ENCODE measurements around the gene FBXW9. TPM values are rescaled to one million over a fixed set of nuclear protein-coding genes. Genes with fewer than 3 reads are reported as not detected.
A peak's percentile ranks its signal among the peaks of the same experiment; 100 is the strongest.
"Not testable (repeated sequence)": the region's sequence is repeated elsewhere in the genome, so short reads cannot be mapped to it uniquely, and the experiment has no call there.

FBXW9 gene
- total RNA-seq, 1 donor from 2014 or later, result 8.8 TPM

DNA sequence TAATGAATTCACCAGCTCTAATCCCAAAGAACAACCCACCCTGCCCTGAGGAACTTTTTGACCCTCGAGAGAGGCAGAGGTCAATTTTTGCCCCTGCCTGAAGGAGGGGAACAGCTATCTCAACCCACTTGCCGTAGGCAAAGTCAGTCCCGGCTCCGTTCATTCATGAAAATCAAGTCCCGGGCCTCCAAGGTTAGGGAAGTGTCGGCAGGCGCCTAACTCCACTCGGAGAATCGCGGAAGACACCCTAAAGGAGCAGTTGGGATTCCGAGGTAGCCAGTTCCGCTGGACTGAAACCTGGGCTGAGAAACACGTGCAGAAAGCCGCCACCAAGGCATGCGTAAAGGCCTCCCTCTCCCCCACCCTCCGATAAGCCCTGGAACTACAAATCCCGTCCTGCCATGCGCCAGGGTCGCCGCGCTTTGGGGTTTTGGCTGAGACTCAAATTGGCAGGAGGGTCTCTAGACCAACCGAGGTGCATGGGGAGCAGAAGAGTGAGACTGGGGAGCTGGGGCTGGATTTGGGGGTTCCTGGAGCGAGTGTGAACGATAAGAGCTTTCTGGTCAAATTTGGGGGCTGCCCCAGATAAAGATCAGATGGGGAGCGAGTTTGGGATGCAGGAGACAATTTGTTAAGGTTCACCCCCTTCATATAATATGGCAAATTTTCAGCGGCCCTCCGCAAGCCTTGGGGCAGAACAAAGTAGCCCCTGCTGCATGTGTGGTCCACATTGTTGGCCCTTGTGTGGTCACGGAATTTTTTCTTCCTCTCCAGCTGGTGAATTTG, 27.4 kb upstream of the FBXW9 start, which contains the start of gene TNPO2:
Gene TNPO2 (minus strand): TSS at position 292 of the 786 bp plus-strand sequence. CDS start 2,955 bp downstream, outside the sequence.
- Mint-ChIP-seq H3K36me3 (ENCODE audit: low read depth) (peaks cover 55% of the 10 kb centered on the region), H3K27me3 (ENCODE audit: low read depth) (no peaks in the 10 kb centered on the region)

DNA sequence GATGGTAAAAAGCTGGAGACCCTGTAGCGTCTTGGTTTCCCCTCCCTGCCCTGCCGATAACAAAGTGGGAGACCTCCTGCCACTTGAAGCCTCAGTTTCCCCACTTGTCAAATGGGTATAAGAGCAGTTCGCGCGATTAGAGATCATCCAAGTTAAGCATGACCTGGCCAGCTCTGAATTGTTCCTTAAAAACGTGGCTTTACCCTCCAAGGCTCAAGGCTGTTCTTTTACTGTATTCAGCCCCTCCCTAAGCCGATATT, 26.9 kb upstream of the FBXW9 start:
- peak overlapping the region; percentile 92 for H3K4me3 Mint-ChIP-seq (ENCODE audit: low read depth)
- H3K27me3 Mint-ChIP-seq (ENCODE audit: low read depth), result no peaks in the 10 kb centered on the region
- H3K27ac Mint-ChIP-seq, result peak overlapping the region; percentile 90
- peaks cover 17% of the 10 kb centered on the region for H3K4me1 Mint-ChIP-seq (ENCODE audit: low read depth)
- intact Hi-C loops (cut with micrococcal nuclease), result loop anchor here (1.0 to 5.0 kb wide), 3 partner anchors 10 to 1631 kb away; partner anchors contain the start of genes ZNF490 and ZNF791
- no peak for DNase-seq (ENCODE audit: low spot score)
- peaks cover 56% of the 10 kb centered on the region for H3K36me3 Mint-ChIP-seq (ENCODE audit: low read depth)
- H3K9me3 Mint-ChIP-seq, result no peaks in the 10 kb centered on the region

More for the DNA sequence above, 27.4 kb upstream of the FBXW9 start, which contains the start of gene TNPO2:
- peak; percentile 69 for DNase-seq (ENCODE audit: low spot score)
- peak within 1 kb of the TSS; percentile 90 for H3K27ac Mint-ChIP-seq
- peak within 1 kb of the TSS; percentile 92 for H3K4me3 Mint-ChIP-seq (ENCODE audit: low read depth)
- intact Hi-C loops (cut with micrococcal nuclease), result loop anchor here (1.0 to 5.0 kb wide), 3 partner anchors 9 to 1632 kb away; partner anchors contain the start of genes ZNF490 and ZNF791
- H3K4me1 Mint-ChIP-seq (ENCODE audit: low read depth), result peaks cover 17% of the 10 kb centered on the region
- H3K9me3 Mint-ChIP-seq, result no peaks in the 10 kb centered on the region

DNA sequence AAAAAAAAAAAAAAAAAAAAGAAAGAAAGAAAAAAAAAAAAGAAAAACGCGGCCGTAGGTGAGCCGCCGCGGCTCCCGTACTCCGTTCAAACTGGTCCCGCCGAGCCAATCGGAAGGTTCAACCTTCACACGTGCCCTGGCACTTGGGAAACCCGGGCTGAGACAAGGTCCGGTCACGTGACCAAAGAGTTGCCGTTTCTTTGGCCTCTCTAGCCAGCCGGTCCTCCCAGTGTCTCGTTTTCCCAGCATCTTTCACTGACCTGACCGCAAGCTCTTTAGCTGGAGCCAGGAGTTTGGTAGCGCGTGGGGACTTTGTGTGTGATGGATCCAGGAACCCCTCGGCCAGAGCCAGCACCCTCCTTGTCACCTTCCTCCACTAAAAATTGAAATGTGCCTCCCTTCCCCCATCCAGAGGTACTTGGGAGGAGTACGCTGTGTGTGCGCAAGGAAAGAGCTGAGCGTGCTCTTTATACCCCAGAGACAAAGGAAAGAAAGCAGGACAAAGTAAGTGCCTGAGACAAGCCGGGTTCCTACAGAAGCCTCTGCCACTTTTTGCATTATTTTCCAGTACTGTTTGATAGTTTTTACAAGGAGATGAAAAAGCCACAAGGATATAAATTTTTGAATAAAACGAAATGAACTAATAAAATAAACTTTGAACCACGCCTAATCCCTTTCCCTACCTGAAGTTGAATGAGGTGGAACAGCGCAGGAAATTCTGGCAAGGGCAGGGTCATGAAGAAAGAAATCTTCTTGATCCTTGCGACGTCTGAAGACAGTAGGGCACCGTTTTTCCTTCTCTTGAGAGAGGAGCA, 26.3 kb upstream of the FBXW9 start:
- Mint-ChIP-seq H3K27me3 (ENCODE audit: low read depth) (no peaks in the 10 kb centered on the region), H3K27ac (peak overlapping the region; percentile 90), H3K36me3 (ENCODE audit: low read depth) (peaks cover 52% of the 10 kb centered on the region), H3K9me3 (no peaks in the 10 kb centered on the region), H3K4me1 (ENCODE audit: low read depth) (peaks cover 17% of the 10 kb centered on the region), H3K4me3 (ENCODE audit: low read depth) (peak overlapping the region; percentile 92)
- intact Hi-C loops (cut with micrococcal nuclease), result loop anchor here (1.0 to 5.0 kb wide), 4 partner anchors 11 to 1630 kb away; partner anchors contain the start of genes DHPS, ZNF490 and ZNF791
- peak; percentile 92 for DNase-seq (ENCODE audit: low spot score)

- Mint-ChIP-seq H3K27me3 (ENCODE audit: low read depth) (no peaks in the 10 kb centered on the region), H3K4me3 (ENCODE audit: low read depth) (peak overlapping the region; percentile 93), H3K4me1 (ENCODE audit: low read depth) (peaks cover 17% of the 10 kb centered on the region), H3K9me3 (no peaks in the 10 kb centered on the region), H3K36me3 (ENCODE audit: low read depth) (peaks cover 49% of the 10 kb centered on the region), H3K27ac (peak overlapping the region; percentile 88)
- DNase-seq (ENCODE audit: low spot score), result peak; percentile 15
- intact Hi-C loops (cut with micrococcal nuclease), result loop anchor here (1.0 to 5.0 kb wide), 3 partner anchors 41 to 1630 kb away; partner anchors contain the start of genes DHPS, ZNF490 and ZNF791
Measured at GRCh38 chr19:12721656-12722565, 25.5 kb upstream of the FBXW9 start.

GRCh38 chr19:12720851-12721655, 24.6 kb upstream of the FBXW9 start:
- DNase-seq (ENCODE audit: low spot score), result no peak
- H3K9me3 Mint-ChIP-seq, result no peaks in the 10 kb centered on the region
- H3K27ac Mint-ChIP-seq, result peak overlapping the region; percentile 89
- peaks cover 50% of the 10 kb centered on the region for H3K36me3 Mint-ChIP-seq (ENCODE audit: low read depth)
- H3K4me1 Mint-ChIP-seq (ENCODE audit: low read depth), result peaks cover 17% of the 10 kb centered on the region
- H3K27me3 Mint-ChIP-seq (ENCODE audit: low read depth), result no peaks in the 10 kb centered on the region
- peak overlapping the region; percentile 93 for H3K4me3 Mint-ChIP-seq (ENCODE audit: low read depth)
- intact Hi-C loops (cut with micrococcal nuclease), result loop anchor here (5.0 kb wide), 2 partner anchors 109 to 1629 kb away; partner anchors contain the start of genes ZNF490 and ZNF791

DNA sequence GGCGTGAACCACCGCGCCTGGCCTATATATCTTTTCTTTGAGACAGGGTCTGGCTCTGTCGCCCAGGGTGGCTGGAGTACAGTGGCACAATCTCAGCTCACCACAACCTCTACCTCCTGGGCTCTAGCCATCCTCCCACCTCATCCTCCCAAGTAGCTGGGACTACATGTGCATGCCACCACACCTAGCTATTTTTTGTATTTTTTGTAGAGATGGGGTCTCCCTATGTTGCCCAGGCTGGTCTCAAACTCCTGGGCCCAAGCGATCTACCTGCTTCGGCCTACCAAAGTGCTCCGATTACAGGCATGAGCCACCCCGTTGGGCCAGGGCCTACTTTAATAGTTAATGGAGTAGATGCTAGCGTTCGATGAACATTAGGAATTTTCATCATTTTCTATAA, 23.9 kb upstream of the FBXW9 start:
- H3K36me3 Mint-ChIP-seq (ENCODE audit: low read depth), result peaks cover 56% of the 10 kb centered on the region
- no peaks in the 10 kb centered on the region for H3K27me3 Mint-ChIP-seq (ENCODE audit: low read depth)
- H3K27ac Mint-ChIP-seq, result peak overlapping the region; percentile 89
- peak overlapping the region; percentile 84 for H3K4me3 Mint-ChIP-seq (ENCODE audit: low read depth)
- DNase-seq (ENCODE audit: low spot score), result no peak
- peaks cover 17% of the 10 kb centered on the region for H3K4me1 Mint-ChIP-seq (ENCODE audit: low read depth)
- intact Hi-C loops (cut with micrococcal nuclease), result loop anchor here (5.0 kb wide), 2 partner anchors 108 to 1628 kb away; partner anchors contain the start of genes ZNF490 and ZNF791
- H3K9me3 Mint-ChIP-seq, result no peaks in the 10 kb centered on the region

DNA sequence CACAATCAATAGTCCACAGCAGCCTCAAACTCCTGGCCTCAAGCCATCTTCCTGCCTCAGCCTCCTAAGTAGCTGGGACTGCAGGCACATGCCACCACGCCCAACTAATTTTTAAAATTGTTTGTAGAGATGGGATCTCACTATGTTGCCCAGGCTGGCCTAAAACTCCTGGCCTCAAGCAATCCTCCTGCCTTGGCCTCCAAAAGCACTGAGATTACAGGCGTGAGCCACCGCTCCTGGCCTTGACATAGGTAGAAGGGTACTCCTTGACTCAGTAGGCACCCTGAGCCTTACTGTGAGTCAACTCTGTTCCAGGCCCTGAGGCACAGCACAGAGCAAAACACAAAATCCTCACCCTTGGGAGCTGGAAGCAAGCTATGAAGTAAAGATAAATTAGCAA, 19.5 kb upstream of the FBXW9 start:
- Mint-ChIP-seq H3K27ac (no peak overlapping the region), H3K36me3 (ENCODE audit: low read depth) (peaks cover 71% of the 10 kb centered on the region), H3K9me3 (no peaks in the 10 kb centered on the region), H3K4me3 (ENCODE audit: low read depth) (no peak overlapping the region), H3K4me1 (ENCODE audit: low read depth) (peaks cover 5% of the 10 kb centered on the region), H3K27me3 (ENCODE audit: low read depth) (no peaks in the 10 kb centered on the region)
- intact Hi-C loops (cut with micrococcal nuclease), result no loop called here
- no peak for DNase-seq (ENCODE audit: low spot score)

GRCh38 chr19:12715102-12715501, 18.7 kb upstream of the FBXW9 start:
- Mint-ChIP-seq H3K27ac (no peak overlapping the region), H3K27me3 (ENCODE audit: low read depth) (no peaks in the 10 kb centered on the region), H3K4me1 (ENCODE audit: low read depth) (no peaks in the 10 kb centered on the region), H3K4me3 (ENCODE audit: low read depth) (no peak overlapping the region), H3K36me3 (ENCODE audit: low read depth) (peaks cover 73% of the 10 kb centered on the region), H3K9me3 (no peaks in the 10 kb centered on the region)
- intact Hi-C loops (cut with micrococcal nuclease), result no loop called here
- no peak for DNase-seq (ENCODE audit: low spot score)

DNA sequence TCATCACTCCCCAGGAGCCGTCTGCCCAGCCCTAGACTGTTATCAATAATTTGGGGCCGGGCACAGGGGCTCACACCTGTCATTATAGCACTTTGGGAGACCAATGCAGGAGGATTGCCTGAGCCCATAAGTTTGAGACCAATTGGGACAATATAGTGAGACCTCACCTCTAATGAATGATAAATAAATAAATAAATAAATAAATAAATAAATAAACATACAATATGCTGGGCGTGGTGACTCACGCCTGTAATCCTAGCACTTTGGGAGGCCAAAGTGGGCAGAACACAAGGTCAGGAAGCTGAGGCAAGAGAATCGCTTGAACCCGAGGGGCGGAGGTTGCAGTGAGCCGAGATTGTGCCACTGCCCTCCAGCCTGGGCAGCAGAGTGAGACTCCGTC, 16.9 kb upstream of the FBXW9 start:
- H3K9me3 Mint-ChIP-seq; intact Hi-C loops (cut with micrococcal nuclease); H3K27ac Mint-ChIP-seq; H3K4me3 Mint-ChIP-seq (ENCODE audit: low read depth); H3K27me3 Mint-ChIP-seq (ENCODE audit: low read depth); H3K4me1 Mint-ChIP-seq (ENCODE audit: low read depth); DNase-seq (ENCODE audit: low spot score): not testable (repeated sequence)
- H3K36me3 Mint-ChIP-seq (ENCODE audit: low read depth), result peaks cover 69% of the 10 kb centered on the region

- intact Hi-C loops (cut with micrococcal nuclease); H3K9me3 Mint-ChIP-seq; DNase-seq (ENCODE audit: low spot score); H3K4me3 Mint-ChIP-seq (ENCODE audit: low read depth); H3K27me3 Mint-ChIP-seq (ENCODE audit: low read depth); H3K4me1 Mint-ChIP-seq (ENCODE audit: low read depth); H3K27ac Mint-ChIP-seq: not testable (repeated sequence)
- peaks cover 70% of the 10 kb centered on the region for H3K36me3 Mint-ChIP-seq (ENCODE audit: low read depth)
Measured at GRCh38 chr19:12712077-12712476, 15.6 kb upstream of the FBXW9 start.

- no peak for DNase-seq (ENCODE audit: low spot score)
Measured at GRCh38 chr19:12711187-12711586, 14.8 kb upstream of the FBXW9 start.

More at GRCh38 chr19:12711187-12711586, 14.8 kb upstream of the FBXW9 start:
- Mint-ChIP-seq H3K4me3 (ENCODE audit: low read depth) (no peak overlapping the region), H3K36me3 (ENCODE audit: low read depth) (peaks cover 70% of the 10 kb centered on the region), H3K27me3 (ENCODE audit: low read depth) (no peaks in the 10 kb centered on the region), H3K4me1 (ENCODE audit: low read depth) (no peaks in the 10 kb centered on the region), H3K9me3 (no peaks in the 10 kb centered on the region), H3K27ac (no peak overlapping the region)
- intact Hi-C loops (cut with micrococcal nuclease), result no loop called here

Measured in activated T-helper 2 cell treated with anti-CD3 and anti-CD28 coated beads, Interferon-gamma antibody, Interleukin-2, Interleukin-4, amounts not matched to agents 10 μg/mL and 5 μg/mL and 100 μg/mL, durations not matched to agents 14 hours and 24 hours and 36 hours (primary cell).